ENCODE measurements around the gene DMRT1.

DMRT1 gene

DNA sequence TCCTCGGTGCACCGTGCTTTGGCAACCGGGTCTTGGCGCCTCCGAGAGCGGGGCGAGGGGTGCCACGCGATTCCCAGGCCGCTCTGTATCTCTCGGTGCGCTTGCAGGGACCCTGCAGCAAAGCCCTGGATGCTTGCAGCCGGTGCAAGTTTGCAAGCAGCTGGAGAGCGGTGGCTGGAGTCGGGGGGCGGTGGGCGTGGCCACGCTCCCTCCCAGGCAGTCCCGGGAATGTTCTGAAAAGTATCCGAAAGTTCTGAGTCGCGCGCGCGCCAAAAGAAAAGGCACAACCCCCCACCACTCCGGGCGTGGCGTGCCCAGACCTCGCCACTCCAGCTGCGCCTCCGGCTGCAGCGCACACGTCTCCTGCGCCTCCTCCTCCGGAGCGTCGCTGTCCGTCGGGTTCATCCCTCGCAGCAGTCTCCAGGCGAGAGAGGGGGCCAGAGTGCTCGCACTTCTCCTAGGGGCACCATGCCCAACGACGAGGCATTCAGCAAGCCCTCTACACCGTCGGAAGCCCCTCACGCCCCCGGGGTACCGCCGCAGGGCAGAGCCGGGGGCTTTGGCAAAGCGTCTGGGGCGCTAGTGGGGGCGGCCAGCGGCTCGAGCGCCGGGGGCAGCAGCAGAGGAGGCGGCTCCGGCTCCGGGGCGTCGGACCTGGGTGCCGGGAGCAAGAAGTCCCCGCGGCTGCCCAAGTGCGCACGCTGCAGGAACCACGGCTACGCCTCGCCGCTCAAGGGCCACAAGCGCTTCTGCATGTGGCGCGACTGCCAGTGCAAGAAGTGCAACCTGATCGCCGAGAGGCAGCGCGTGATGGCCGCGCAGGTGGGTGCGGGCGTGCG, at the start of gene DMRT1:
Gene DMRT1 (plus strand): TSS at position 327 of the 839 bp plus-strand sequence. CDS start 142 bp downstream, at position 469.
- Mint-ChIP-seq H3K9me3 (no peaks in the 10 kb centered on the region), H3K27ac (no peak within 1 kb of the TSS), H3K36me3 (ENCODE audit: low read depth) (no peaks in the 10 kb centered on the region), H3K4me1 (peaks cover 24% of the 10 kb centered on the region), H3K4me3 (peak within 1 kb of the TSS; percentile 48), H3K27me3 (ENCODE audit: low read depth, poor library complexity) (peaks cover 100% of the 10 kb centered on the region)
- DNase-seq: peak; percentile 57
- TF ChIP-seq CTCF (IDR thresholded peaks at IDR 0.05): no peak

- no peak for TF ChIP-seq CTCF (IDR thresholded peaks at IDR 0.05)
- Mint-ChIP-seq H3K4me3 (no peak overlapping the region), H3K27ac (peak overlapping the region; percentile 66), H3K9me3 (peaks cover 22% of the 10 kb centered on the region), H3K36me3 (ENCODE audit: low read depth) (no peaks in the 10 kb centered on the region), H3K27me3 (ENCODE audit: low read depth, poor library complexity) (peaks cover 3% of the 10 kb centered on the region), H3K4me1 (peaks cover 12% of the 10 kb centered on the region)
- DNase-seq: peak; percentile 6
Measured at GRCh38 chr9:792331-793260, 48.9 kb upstream of the DMRT1 start.

- no peak for TF ChIP-seq CTCF (IDR thresholded peaks at IDR 0.05)
- Mint-ChIP-seq H3K9me3 (peaks cover 22% of the 10 kb centered on the region), H3K27ac (no peak overlapping the region), H3K4me1 (peaks cover 12% of the 10 kb centered on the region), H3K27me3 (ENCODE audit: low read depth, poor library complexity) (peaks cover 3% of the 10 kb centered on the region), H3K4me3 (no peak overlapping the region), H3K36me3 (ENCODE audit: low read depth) (no peaks in the 10 kb centered on the region)
- no peak for DNase-seq
Measured at GRCh38 chr9:794386-794785, 47.1 kb upstream of the DMRT1 start.

- H3K4me1 Mint-ChIP-seq: peaks cover 19% of the 10 kb centered on the region
Measured at GRCh38 chr9:795869-796268, 45.6 kb upstream of the DMRT1 start.

GRCh38 chr9:800591-801150, 40.8 kb upstream of the DMRT1 start:
- peaks cover 3% of the 10 kb centered on the region for H3K27me3 Mint-ChIP-seq (ENCODE audit: low read depth, poor library complexity)
- H3K4me1 Mint-ChIP-seq: peaks cover 24% of the 10 kb centered on the region
- H3K36me3 Mint-ChIP-seq (ENCODE audit: low read depth): no peaks in the 10 kb centered on the region
- no peaks in the 10 kb centered on the region for H3K9me3 Mint-ChIP-seq
- DNase-seq: no peak
- no peak for TF ChIP-seq CTCF (IDR thresholded peaks at IDR 0.05)
- no peak overlapping the region for H3K4me3 Mint-ChIP-seq
- peak overlapping the region; percentile 13 for H3K27ac Mint-ChIP-seq

More at GRCh38 chr9:795869-796268, 45.6 kb upstream of the DMRT1 start:
- TF ChIP-seq CTCF (IDR thresholded peaks at IDR 0.05): no peak
- peak overlapping the region; percentile 83 for H3K27ac Mint-ChIP-seq
- no peak for DNase-seq
- H3K9me3 Mint-ChIP-seq: peaks cover 22% of the 10 kb centered on the region
- no peaks in the 10 kb centered on the region for H3K36me3 Mint-ChIP-seq (ENCODE audit: low read depth)
- no peak overlapping the region for H3K4me3 Mint-ChIP-seq
- peaks cover 3% of the 10 kb centered on the region for H3K27me3 Mint-ChIP-seq (ENCODE audit: low read depth, poor library complexity)
